ENCODE results near the gene RASGRP4.
"Not testable (repeated sequence)": the region's sequence is repeated elsewhere in the genome, so short reads cannot be mapped to it uniquely, and the experiment has no call there.

Gene RASGRP4

DNA sequence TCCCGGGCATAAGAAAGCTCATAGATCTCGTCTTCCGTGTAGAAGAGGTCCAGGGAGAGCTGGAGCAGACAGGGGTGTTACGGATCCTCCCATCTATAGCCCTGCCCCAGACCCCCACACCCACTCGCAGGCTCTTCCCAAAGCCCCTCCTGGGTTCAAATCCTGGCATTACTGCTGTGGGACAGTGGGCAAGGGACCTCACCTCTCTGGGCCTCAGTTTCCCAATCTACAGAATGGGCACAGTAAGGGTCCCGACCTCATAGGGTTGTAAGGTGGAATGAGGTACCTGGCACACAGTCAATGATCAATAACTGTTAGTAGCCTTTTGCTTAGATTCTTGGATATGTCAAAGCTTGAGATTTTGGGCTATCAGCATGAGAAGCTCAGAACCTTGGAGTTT lies 12.6 kb downstream of the RASGRP4 start:
- Histone ChIP-seq H3K27ac (ENCODE audit: low read depth, low read length) (no peak overlapping the region), H3K36me3 (ENCODE audit: insufficient read depth, low read length) (no peaks in the 10 kb centered on the region), H3K9ac (ENCODE audit: low read depth, low read length) (no peak overlapping the region), H3K27me3 (ENCODE audit: insufficient read depth, low read length) (peaks cover 3% of the 10 kb centered on the region; the same call in 1 of the 2 replicates), H3K9me3 (ENCODE audit: insufficient read depth, low read depth, low read length) (no peaks in the 10 kb centered on the region), H3K4me3 (ENCODE audit: low read length) (no peak overlapping the region), H3K4me1 (ENCODE audit: insufficient read depth, low read length) (no peaks in the 10 kb centered on the region)
- WGBS = 99% methylated on average over 6 of the region's 6 CpGs

DNA sequence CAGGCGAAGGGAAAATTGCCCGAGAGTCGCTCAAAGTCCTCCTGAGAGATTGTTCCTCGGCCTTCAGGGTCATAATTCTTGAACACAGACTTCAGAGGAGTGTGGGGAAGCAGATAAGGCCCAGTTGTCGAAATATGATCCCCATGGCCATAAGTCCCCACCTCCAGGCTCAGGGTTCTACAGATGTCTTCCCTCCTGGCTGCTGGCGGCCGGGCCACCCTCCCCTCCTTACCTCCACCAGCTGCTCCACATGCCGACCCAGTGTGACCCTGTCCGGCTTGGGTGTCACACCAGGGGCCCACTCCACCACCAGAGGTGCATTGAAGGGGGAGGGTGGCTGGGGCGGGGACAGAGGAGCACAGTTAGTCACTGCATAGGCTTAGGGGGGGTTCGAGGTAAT lies 13.1 kb downstream of the RASGRP4 start:
- H3K4me1 ChIP-seq (ENCODE audit: insufficient read depth, low read length) = no peaks in the 10 kb centered on the region

DNA sequence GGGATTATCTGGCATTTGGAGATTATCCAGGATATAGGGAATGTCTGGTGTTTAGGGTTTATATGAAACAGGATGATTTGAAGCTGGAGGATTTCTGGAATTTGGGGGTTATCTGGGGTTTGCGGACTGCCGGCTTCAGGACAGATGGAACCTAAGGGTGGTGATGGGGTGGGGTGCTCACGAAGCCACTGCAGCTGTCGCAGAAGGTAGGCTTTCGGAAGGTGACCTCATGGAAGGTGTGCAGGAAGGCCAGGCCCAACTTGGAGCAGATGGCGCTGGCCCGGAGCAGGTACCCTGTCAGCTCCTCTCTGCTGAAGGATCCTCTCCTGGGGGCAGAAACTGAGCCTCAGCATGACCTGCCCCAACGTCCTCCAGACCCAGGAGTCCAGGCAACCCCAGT lies 13.5 kb downstream of the RASGRP4 start:
- Histone ChIP-seq H3K9me3 (ENCODE audit: insufficient read depth, low read depth, low read length) (no peaks in the 10 kb centered on the region), H3K36me3 (ENCODE audit: insufficient read depth, low read length) (no peaks in the 10 kb centered on the region), H3K4me1 (ENCODE audit: insufficient read depth, low read length) (no peaks in the 10 kb centered on the region), H3K27ac (ENCODE audit: low read depth, low read length) (no peak overlapping the region), H3K9ac (ENCODE audit: low read depth, low read length) (no peak overlapping the region), H3K4me3 (ENCODE audit: low read length) (no peak overlapping the region), H3K27me3 (ENCODE audit: insufficient read depth, low read length) (no peaks in the 10 kb centered on the region)
- 92% methylated on average over 8 of the region's 8 CpGs for WGBS

More for the DNA sequence above, 13.1 kb downstream of the RASGRP4 start:
- H3K27me3 ChIP-seq (ENCODE audit: insufficient read depth, low read length) = no peaks in the 10 kb centered on the region
- WGBS = 89% methylated on average over 11 of the region's 11 CpGs
- H3K9ac ChIP-seq (ENCODE audit: low read depth, low read length) = no peak overlapping the region
- H3K4me3 ChIP-seq (ENCODE audit: low read length) = no peak overlapping the region
- H3K27ac ChIP-seq (ENCODE audit: low read depth, low read length) = no peak overlapping the region
- H3K9me3 ChIP-seq (ENCODE audit: insufficient read depth, low read depth, low read length) = no peaks in the 10 kb centered on the region
- no peaks in the 10 kb centered on the region for H3K36me3 ChIP-seq (ENCODE audit: insufficient read depth, low read length)

DNA sequence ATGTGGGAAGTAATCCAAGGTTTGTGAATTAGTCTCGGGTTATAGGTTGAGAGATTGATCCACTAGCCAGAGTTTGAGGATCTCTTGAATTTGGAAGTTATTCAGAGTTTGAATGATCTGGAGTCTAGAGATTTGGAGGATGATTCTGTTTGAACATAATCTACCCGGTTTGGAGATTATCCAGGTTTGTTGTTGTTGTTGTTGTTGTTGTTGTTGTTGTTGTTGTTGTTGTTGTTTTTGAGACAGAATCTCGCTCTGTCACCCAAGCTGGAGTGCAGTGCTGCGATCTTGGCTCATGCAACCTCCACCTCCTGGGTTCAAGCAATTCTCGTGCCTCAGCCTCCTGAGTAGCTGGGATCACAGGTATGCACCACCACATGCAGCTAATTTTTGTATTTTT lies 14.1 kb downstream of the RASGRP4 start:
- not testable (repeated sequence) for H3K27ac ChIP-seq (ENCODE audit: low read depth, low read length); H3K36me3 ChIP-seq (ENCODE audit: insufficient read depth, low read length)

GRCh38 chr19:38411041-38411712 lies 14.8 kb downstream of the RASGRP4 start:
- no peaks in the 10 kb centered on the region for H3K27me3 ChIP-seq (ENCODE audit: insufficient read depth, low read length)
- 0 out of 2 replicates have a peak, but pooled peaks cover 4% of the 10 kb centered on the region for H3K36me3 ChIP-seq (ENCODE audit: insufficient read depth, low read length)
- 89% methylated on average over 12 of the region's 13 CpGs for WGBS
- H3K9me3 ChIP-seq (ENCODE audit: insufficient read depth, low read depth, low read length) = no peaks in the 10 kb centered on the region
- H3K9ac ChIP-seq (ENCODE audit: low read depth, low read length) = no peak overlapping the region
- H3K27ac ChIP-seq (ENCODE audit: low read depth, low read length) = no peak overlapping the region
- no peaks in the 10 kb centered on the region for H3K4me1 ChIP-seq (ENCODE audit: insufficient read depth, low read length)
- H3K4me3 ChIP-seq (ENCODE audit: low read length) = no peak overlapping the region

More for the DNA sequence above, 14.1 kb downstream of the RASGRP4 start:
- not testable (repeated sequence) for H3K27me3 ChIP-seq (ENCODE audit: insufficient read depth, low read length); H3K9ac ChIP-seq (ENCODE audit: low read depth, low read length); H3K9me3 ChIP-seq (ENCODE audit: insufficient read depth, low read depth, low read length); H3K4me1 ChIP-seq (ENCODE audit: insufficient read depth, low read length); H3K4me3 ChIP-seq (ENCODE audit: low read length)
- 93% methylated on average over 5 of the region's 5 CpGs for WGBS

GRCh38 chr19:38410407-38410806 lies 15.6 kb downstream of the RASGRP4 start:
- not testable (repeated sequence) for H3K9ac ChIP-seq (ENCODE audit: low read depth, low read length)
- WGBS = 92% methylated on average over 6 of the region's 6 CpGs

DNA sequence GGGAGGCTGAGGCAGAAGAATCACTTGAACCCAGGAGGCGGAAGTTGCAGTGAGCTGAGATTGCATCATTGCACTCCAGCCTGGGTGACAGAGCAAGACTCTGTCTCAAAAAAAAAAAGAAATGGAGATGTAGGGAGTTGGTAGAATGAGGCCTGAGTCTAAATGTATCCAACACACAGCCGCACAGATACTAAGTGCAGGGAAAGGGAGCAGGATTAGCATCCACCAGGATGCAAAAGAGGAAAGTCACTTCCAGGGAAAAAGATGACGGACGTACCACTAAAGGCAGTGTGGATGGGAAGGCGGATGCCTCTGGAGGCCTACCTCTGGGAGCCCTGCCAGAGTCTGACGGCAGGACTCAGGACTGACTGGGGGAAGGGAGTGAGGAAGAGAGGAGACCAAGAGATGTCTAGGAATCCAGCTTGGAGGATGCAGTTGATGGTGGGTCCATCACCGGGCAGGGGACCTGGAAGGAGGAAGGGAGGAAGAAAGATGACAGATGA lies 16.3 kb downstream of the RASGRP4 start:
- Histone ChIP-seq H3K27ac (ENCODE audit: low read depth, low read length) (no peak overlapping the region), H3K4me3 (ENCODE audit: low read length) (no peak overlapping the region)
- 94% methylated on average over 7 of the region's 7 CpGs for WGBS

More at GRCh38 chr19:38410407-38410806, 15.6 kb downstream of the RASGRP4 start:
- not testable (repeated sequence) for H3K4me1 ChIP-seq (ENCODE audit: insufficient read depth, low read length); H3K9me3 ChIP-seq (ENCODE audit: insufficient read depth, low read depth, low read length); H3K27me3 ChIP-seq (ENCODE audit: insufficient read depth, low read length); H3K36me3 ChIP-seq (ENCODE audit: insufficient read depth, low read length); H3K4me3 ChIP-seq (ENCODE audit: low read length); H3K27ac ChIP-seq (ENCODE audit: low read depth, low read length)

GRCh38 chr19:38405276-38405675 lies 20.7 kb downstream of the RASGRP4 start:
- H3K9me3 ChIP-seq (ENCODE audit: insufficient read depth, low read depth, low read length) = no peaks in the 10 kb centered on the region
- peaks cover 16% of the 10 kb centered on the region for H3K27me3 ChIP-seq (ENCODE audit: insufficient read depth, low read length)
- WGBS = 90% methylated on average over 8 of the region's 8 CpGs
- H3K4me1 ChIP-seq (ENCODE audit: insufficient read depth, low read length) = no peaks in the 10 kb centered on the region
- H3K36me3 ChIP-seq (ENCODE audit: insufficient read depth, low read length) = 0 out of 2 replicates have a peak, but pooled peaks cover 4% of the 10 kb centered on the region
- H3K27ac ChIP-seq (ENCODE audit: low read depth, low read length) = no peak overlapping the region
- H3K9ac ChIP-seq (ENCODE audit: low read depth, low read length) = no peak overlapping the region
- no peak overlapping the region for H3K4me3 ChIP-seq (ENCODE audit: low read length)

More for the DNA sequence above, 16.3 kb downstream of the RASGRP4 start:
- Histone ChIP-seq H3K9me3 (ENCODE audit: insufficient read depth, low read depth, low read length) (no peaks in the 10 kb centered on the region), H3K9ac (ENCODE audit: low read depth, low read length) (no peak overlapping the region), H3K36me3 (ENCODE audit: insufficient read depth, low read length) (0 out of 2 replicates have a peak, but pooled peaks cover 4% of the 10 kb centered on the region), H3K4me1 (ENCODE audit: insufficient read depth, low read length) (no peaks in the 10 kb centered on the region), H3K27me3 (ENCODE audit: insufficient read depth, low read length) (no peaks in the 10 kb centered on the region)

DNA sequence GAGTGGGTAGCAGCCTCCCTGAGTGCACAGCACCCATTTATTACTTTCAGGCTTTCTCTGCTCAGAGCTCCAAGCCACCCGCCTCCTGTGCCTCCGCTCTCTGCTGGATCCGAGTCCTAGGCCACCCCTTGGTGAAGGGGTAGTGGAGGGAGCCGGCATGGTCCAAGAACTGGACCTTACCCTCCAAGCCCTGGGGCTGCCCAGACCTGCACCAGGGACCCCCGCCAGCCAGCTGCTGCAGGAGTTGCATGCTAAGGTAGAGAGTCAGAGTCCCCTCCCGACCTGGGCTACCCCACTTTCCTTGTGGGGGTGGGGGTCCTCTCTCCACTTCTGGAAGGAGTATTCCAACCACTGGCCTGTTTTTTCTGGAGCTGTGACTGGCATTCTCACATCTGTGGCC lies 21.2 kb downstream of the RASGRP4 start:
- H3K36me3 ChIP-seq (ENCODE audit: insufficient read depth, low read length) = 0 out of 2 replicates have a peak, but pooled peaks cover 4% of the 10 kb centered on the region
- H3K4me1 ChIP-seq (ENCODE audit: insufficient read depth, low read length) = no peaks in the 10 kb centered on the region
- H3K9ac ChIP-seq (ENCODE audit: low read depth, low read length) = no peak overlapping the region
- H3K9me3 ChIP-seq (ENCODE audit: insufficient read depth, low read depth, low read length) = no peaks in the 10 kb centered on the region
- 89% methylated on average over 6 of the region's 6 CpGs for WGBS
- no peak overlapping the region for H3K27ac ChIP-seq (ENCODE audit: low read depth, low read length)
- peaks cover 21% of the 10 kb centered on the region for H3K27me3 ChIP-seq (ENCODE audit: insufficient read depth, low read length)
- no peak overlapping the region for H3K4me3 ChIP-seq (ENCODE audit: low read length)

- no peak within 1 kb of the TSS for H3K27ac ChIP-seq (ENCODE audit: low read depth, low read length)
- under 1% methylated on average over 82 of the region's 82 CpGs for WGBS
- peaks cover 36% of the 10 kb centered on the region for H3K27me3 ChIP-seq (ENCODE audit: insufficient read depth, low read length)
- no peaks in the 10 kb centered on the region for H3K9me3 ChIP-seq (ENCODE audit: insufficient read depth, low read depth, low read length)
- H3K36me3 ChIP-seq (ENCODE audit: insufficient read depth, low read length) = 0 out of 2 replicates have a peak, but pooled peaks cover 4% of the 10 kb centered on the region
- H3K4me1 ChIP-seq (ENCODE audit: insufficient read depth, low read length) = no peaks in the 10 kb centered on the region
- peak within 1 kb of the TSS; percentile 53 for H3K9ac ChIP-seq (ENCODE audit: low read depth, low read length)
- peak within 1 kb of the TSS; percentile 68 for H3K4me3 ChIP-seq (ENCODE audit: low read length)
Observed at GRCh38 chr19:38402967-38403674, 22.9 kb downstream of the RASGRP4 start, which contains the start of gene FAM98C. Gene FAM98C (plus strand): TSS chr19:38403093. CDS start chr19:38403154, 61 bp downstream.

GRCh38 chr19:38402623-38402966 lies 23.4 kb downstream of the RASGRP4 start:
- Histone ChIP-seq H3K9ac (ENCODE audit: low read depth, low read length) (no peak overlapping the region), H3K27ac (ENCODE audit: low read depth, low read length) (no peak overlapping the region), H3K27me3 (ENCODE audit: insufficient read depth, low read length) (peaks cover 42% of the 10 kb centered on the region), H3K4me1 (ENCODE audit: insufficient read depth, low read length) (no peaks in the 10 kb centered on the region), H3K4me3 (ENCODE audit: low read length) (peak overlapping the region; percentile 36), H3K9me3 (ENCODE audit: insufficient read depth, low read depth, low read length) (no peaks in the 10 kb centered on the region), H3K36me3 (ENCODE audit: insufficient read depth, low read length) (0 out of 2 replicates have a peak, but pooled peaks cover 4% of the 10 kb centered on the region)
- 11% methylated on average over 18 of the region's 18 CpGs for WGBS

All from HUES64 (cell line).